ENCODE results near the gene KCTD14.

- TF ChIP-seq CTCF (IDR thresholded peaks at IDR 0.05; ENCODE audit: low read length) (no peak), EZH2 (optimal IDR thresholded peaks at IDR 0.05; ENCODE audit: low read depth, low read length) (no peak), EZH2phosphoT487 (IDR thresholded peaks at IDR 0.05; ENCODE audit: low read length) (no peak)
Measured at GRCh38 chr11:78041843-78042440, 18.9 kb upstream of the KCTD14 start.

Data from MM.1S (cell line).